Stomach smooth muscle (tissue), 2 donors: ENCODE data around the gene CTU2.

ENCODE experiments used
- H3K27ac ChIP-seq: one replicate; pipeline ENCODE4 v1.7.0; 2013; ENCODE audit warnings: mild to moderate bottlenecking, low read length, inconsistent platforms
- H3K27me3 ChIP-seq, 2 donors: one replicate each; pipeline ENCODE4 v1.7.0; 2013; ENCODE audit warnings: low read length in 2 of 2; ENCODE audit not compliant: insufficient read depth in 2 of 2, control insufficient read depth in 1 of 2
- H3K36me3 ChIP-seq, 2 donors: one replicate each; pipeline ENCODE4 v1.7.0; 2013; ENCODE audit warnings: low read length in 2 of 2; ENCODE audit not compliant: control insufficient read depth in 2 of 2, insufficient read depth in 2 of 2
- H3K4me1 ChIP-seq: one replicate; pipeline ENCODE4 v1.7.0; 2013; ENCODE audit warnings: low read length; ENCODE audit not compliant: control insufficient read depth, insufficient read depth
- H3K4me3 ChIP-seq, 2 donors: one replicate each; pipeline ENCODE4 v1.7.0; 2013; ENCODE audit warnings: low read length in 2 of 2
- H3K9ac ChIP-seq, 2 donors: one replicate each; pipeline ENCODE4 v1.7.0; 2013; ENCODE audit warnings: low read length in 2 of 2, mild to moderate bottlenecking in 1 of 2
- H3K9me3 ChIP-seq, 2 donors: one replicate each; pipeline ENCODE4 v1.7.0; 2013; ENCODE audit warnings: low read length in 2 of 2; ENCODE audit not compliant: control insufficient read depth in 2 of 2
- donor health status: healthy.
- donor health status: Pancreatic carcinoma.

Gene CTU2

GRCh38 chr16:88739977-88740726, 33.8 kb downstream of the CTU2 start:
- Histone ChIP-seq H3K9ac (no peak overlapping the region), H3K4me3 (no peak overlapping the region), H3K27me3 (no peaks in the 10 kb centered on the region), H3K4me1 (peaks cover 30% of the 10 kb centered on the region), H3K27ac (no peak overlapping the region), H3K36me3 (peaks cover 7 to 20% of the 10 kb centered on the region in 2 donors), H3K9me3 (no peaks in the 10 kb centered on the region)

GRCh38 chr16:88740727-88741055, 34.4 kb downstream of the CTU2 start:
- Histone ChIP-seq H3K4me1 (peaks cover 32% of the 10 kb centered on the region), H3K27me3 (no peaks in the 10 kb centered on the region), H3K9ac (no peak overlapping the region), H3K4me3 (no peak overlapping the region), H3K36me3 (peaks cover 3 to 15% of the 10 kb centered on the region in 2 donors), H3K27ac (no peak overlapping the region), H3K9me3 (no peaks in the 10 kb centered on the region)

GRCh38 chr16:88741368-88741767, 35.1 kb downstream of the CTU2 start:
- Histone ChIP-seq H3K4me3 (no peak overlapping the region), H3K27me3 (no peaks in the 10 kb centered on the region), H3K27ac (no peak overlapping the region), H3K9ac (no peak overlapping the region), H3K36me3 (peaks cover 0 to 12% of the 10 kb centered on the region in 2 donors), H3K4me1 (peaks cover 38% of the 10 kb centered on the region), H3K9me3 (no peaks in the 10 kb centered on the region)

- Histone ChIP-seq H3K9ac (no peak overlapping the region), H3K4me3 (no peak overlapping the region), H3K4me1 (peaks cover 45% of the 10 kb centered on the region), H3K36me3 (peaks cover 0 to 10% of the 10 kb centered on the region in 2 donors), H3K27me3 (no peaks in the 10 kb centered on the region), H3K27ac (no peak overlapping the region), H3K9me3 (no peaks in the 10 kb centered on the region)
Observed at GRCh38 chr16:88742896-88743605, 36.7 kb downstream of the CTU2 start.

GRCh38 chr16:88743693-88744576, 37.6 kb downstream of the CTU2 start:
- Histone ChIP-seq H3K27ac (peak overlapping the region; percentile 37), H3K4me1 (peaks cover 48% of the 10 kb centered on the region), H3K4me3 (peak overlapping the region in 1 of 2 donors; percentile 22), H3K36me3 (peaks cover 0 to 10% of the 10 kb centered on the region in 2 donors), H3K27me3 (no peaks in the 10 kb centered on the region), H3K9ac (peak overlapping the region in 1 of 2 donors; percentile 42), H3K9me3 (no peaks in the 10 kb centered on the region)

GRCh38 chr16:88744577-88745521, 38.5 kb downstream of the CTU2 start:
- Histone ChIP-seq H3K27me3 (no peaks in the 10 kb centered on the region), H3K4me3 (peak overlapping the region in 1 of 2 donors; percentile 22), H3K9ac (peak overlapping the region in 1 of 2 donors; percentile 5), H3K9me3 (no peaks in the 10 kb centered on the region), H3K36me3 (peaks cover 0 to 10% of the 10 kb centered on the region in 2 donors), H3K4me1 (peaks cover 48% of the 10 kb centered on the region), H3K27ac (peak overlapping the region; percentile 37)

GRCh38 chr16:88746506-88746905, 40.2 kb downstream of the CTU2 start:
- Histone ChIP-seq H3K9ac (peak overlapping the region; percentile 36 to 51), H3K36me3 (peaks cover 0 to 2% of the 10 kb centered on the region in 2 donors), H3K4me1 (peaks cover 58% of the 10 kb centered on the region), H3K9me3 (no peaks in the 10 kb centered on the region), H3K27ac (peak overlapping the region; percentile 86), H3K4me3 (peak overlapping the region in 1 of 2 donors; percentile 15), H3K27me3 (no peaks in the 10 kb centered on the region)

- no peaks in the 10 kb centered on the region for H3K9me3 ChIP-seq
- peaks cover 65% of the 10 kb centered on the region for H3K4me1 ChIP-seq
- H3K4me3 ChIP-seq = no peak overlapping the region
- H3K27ac ChIP-seq = peak overlapping the region; percentile 86
- H3K36me3 ChIP-seq = peaks cover 3% of the 10 kb centered on the region in 2 donors
- peak overlapping the region in 1 of 2 donors; percentile 33 for H3K9ac ChIP-seq
- H3K27me3 ChIP-seq = no peaks in the 10 kb centered on the region
Observed at GRCh38 chr16:88747588-88748301, 41.4 kb downstream of the CTU2 start.

GRCh38 chr16:88748364-88748763, 42.1 kb downstream of the CTU2 start:
- Histone ChIP-seq H3K36me3 (peaks cover 3% of the 10 kb centered on the region in 2 donors), H3K27me3 (no peaks in the 10 kb centered on the region), H3K4me1 (peaks cover 63% of the 10 kb centered on the region), H3K27ac (peak overlapping the region; percentile 86), H3K9me3 (no peaks in the 10 kb centered on the region), H3K4me3 (no peak overlapping the region), H3K9ac (no peak overlapping the region)
